DOHH2 (cell line): ENCODE measurements around the gene NOB1.

Experiments
- H3F3A ChIP-seq: fragments of 200-600 bp; sonication (generic), shearing (Covaris generic); 2 replicates; pipeline ENCODE4 v1.6.0; 2016; ENCODE audit warnings: antibody characterized with exemption, mild to moderate bottlenecking; ENCODE audit not compliant: control insufficient read depth, insufficient read depth
- H3K27ac ChIP-seq: fragments of 200-600 bp; sonication (generic); 2 replicates; pipeline ENCODE4 v1.5.1; 2014; ENCODE audit warnings: low read depth, mild to moderate bottlenecking, low read length, moderate library complexity
- H3K27me3 ChIP-seq: fragments of 200-600 bp; sonication (generic); 2 replicates; pipeline ENCODE4 v1.6.1; 2014; ENCODE audit warnings: mild to moderate bottlenecking, low read length, mixed read lengths; ENCODE audit not compliant: control insufficient read depth
- H3K36me3 ChIP-seq: fragments of 200-600 bp; sonication (generic); 2 replicates; pipeline ENCODE4 v1.6.1; 2014; ENCODE audit warnings: mild to moderate bottlenecking, low read length, moderate library complexity, mixed read lengths; ENCODE audit not compliant: control insufficient read depth
- H3K4me1 ChIP-seq: fragments of 200-600 bp; sonication (generic); 2 replicates; pipeline ENCODE4 v1.6.1; 2014; ENCODE audit warnings: mild to moderate bottlenecking, low read length, mixed read lengths; ENCODE audit not compliant: control insufficient read depth
- H3K4me2 ChIP-seq: fragments of 200-600 bp; sonication (generic); 2 replicates; pipeline ENCODE4 v1.6.0; 2014; ENCODE audit warnings: mild to moderate bottlenecking, low read length, moderate library complexity
- H3K4me3 ChIP-seq: fragments of 200-600 bp; sonication (generic); 2 replicates; pipeline ENCODE4 v1.5.1; 2014; ENCODE audit warnings: mild to moderate bottlenecking, low read length, mixed read lengths
- H3K79me2 ChIP-seq: fragments of 200-600 bp; sonication (generic); 2 replicates; pipeline ENCODE4 v1.6.1; 2014; ENCODE audit warnings: mild to moderate bottlenecking, low read length, mixed read lengths; ENCODE audit not compliant: control insufficient read depth
- H3K9me2 ChIP-seq: fragments of 200-600 bp; sonication (generic); replicated peaks from 2 replicates; pipeline ENCODE4 v1.6.1; 2014; ENCODE audit warnings: mild to moderate bottlenecking, low read length, mixed read lengths; ENCODE audit not compliant: control insufficient read depth
- H3K9me3 ChIP-seq: fragments of 200-600 bp; sonication (generic); 2 replicates; pipeline ENCODE4 v1.6.1; 2014; ENCODE audit warnings: antibody characterized with exemption, low read length, mixed read lengths; ENCODE audit not compliant: control insufficient read depth, insufficient read depth
- H4K20me1 ChIP-seq: fragments of 200-600 bp; sonication (generic); 2 replicates; pipeline ENCODE4 v1.6.0; 2014; ENCODE audit warnings: low read depth, mild to moderate bottlenecking, antibody characterized with exemption, low read length, moderate library complexity; ENCODE audit not compliant: control insufficient read depth, insufficient read depth
- EZH2phosphoT487 ChIP-seq: fragments of 200-600 bp; sonication (generic); IDR thresholded peaks from 2 replicates; pipeline ENCODE4 v1.6.1; 2017; ENCODE audit warnings: borderline replicate concordance, mild to moderate bottlenecking, antibody characterized with exemption, low read length, moderate library complexity, mixed read lengths
- TF ChIP-seq, protein P1 (sequence below): fragments of 200-600 bp; sonication (generic); IDR thresholded peaks from one replicate; pipeline ENCODE4 v1.5.1; 2014; ENCODE audit warnings: antibody characterized with exemption, mild to moderate bottlenecking, low read depth, low read length; ENCODE audit not compliant: poor library complexity, severe bottlenecking

The NOB1 gene

DNA sequence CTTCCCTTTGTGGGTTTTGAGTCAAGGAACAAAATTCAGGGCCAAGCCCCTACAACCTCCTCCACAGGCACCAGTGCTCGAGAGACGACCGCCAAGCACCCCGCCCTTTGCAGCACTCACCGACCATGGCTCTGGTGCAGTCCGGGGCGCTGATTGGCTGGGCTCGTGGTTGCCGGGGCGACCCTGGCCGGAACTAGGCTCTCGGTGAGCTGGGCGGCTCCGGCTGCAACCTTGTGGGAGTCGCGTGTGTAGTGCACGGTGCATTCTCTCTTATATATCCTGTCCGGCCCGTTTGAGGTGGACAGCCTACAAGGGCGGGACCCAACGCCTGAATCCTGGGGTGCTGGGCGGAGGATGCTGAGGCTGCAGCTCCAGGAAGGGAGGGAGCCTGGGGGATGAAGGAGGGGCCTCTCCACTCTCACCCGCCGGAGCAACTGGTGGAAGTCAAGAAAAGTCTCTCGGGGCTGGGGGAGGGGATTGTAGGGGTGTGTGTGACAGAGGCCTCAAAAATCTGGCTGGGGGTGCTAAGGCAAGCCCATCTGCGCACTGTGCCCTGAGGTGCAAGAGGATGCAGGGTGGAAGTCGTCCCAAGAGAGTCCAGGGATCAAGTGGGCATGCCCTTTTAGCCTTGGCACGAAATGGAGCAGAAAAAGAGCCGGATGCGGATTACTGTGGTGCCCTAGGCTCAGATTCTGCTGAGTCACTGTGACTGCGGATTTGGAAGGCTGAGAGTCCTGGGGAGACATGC, 28.2 kb downstream of the NOB1 start, which contains the start of gene NQO1:
NQO1 (minus strand) TSS at position 248 of the 748 bp plus-strand sequence; CDS start at position 127, 121 bp downstream.
- no peaks in the 10 kb centered on the region for H4K20me1 ChIP-seq
- peak within 1 kb of the TSS; percentile 39 for H3K27ac ChIP-seq
- no peaks in the 10 kb centered on the region for H3K9me2 ChIP-seq
- no peaks in the 10 kb centered on the region for H3K9me3 ChIP-seq
- peaks cover 3% of the 10 kb centered on the region; the same call in 1 of the 2 replicates for H3K79me2 ChIP-seq
- peak within 1 kb of the TSS; percentile 71 for H3K4me2 ChIP-seq
- TF ChIP-seq, protein P1, sequence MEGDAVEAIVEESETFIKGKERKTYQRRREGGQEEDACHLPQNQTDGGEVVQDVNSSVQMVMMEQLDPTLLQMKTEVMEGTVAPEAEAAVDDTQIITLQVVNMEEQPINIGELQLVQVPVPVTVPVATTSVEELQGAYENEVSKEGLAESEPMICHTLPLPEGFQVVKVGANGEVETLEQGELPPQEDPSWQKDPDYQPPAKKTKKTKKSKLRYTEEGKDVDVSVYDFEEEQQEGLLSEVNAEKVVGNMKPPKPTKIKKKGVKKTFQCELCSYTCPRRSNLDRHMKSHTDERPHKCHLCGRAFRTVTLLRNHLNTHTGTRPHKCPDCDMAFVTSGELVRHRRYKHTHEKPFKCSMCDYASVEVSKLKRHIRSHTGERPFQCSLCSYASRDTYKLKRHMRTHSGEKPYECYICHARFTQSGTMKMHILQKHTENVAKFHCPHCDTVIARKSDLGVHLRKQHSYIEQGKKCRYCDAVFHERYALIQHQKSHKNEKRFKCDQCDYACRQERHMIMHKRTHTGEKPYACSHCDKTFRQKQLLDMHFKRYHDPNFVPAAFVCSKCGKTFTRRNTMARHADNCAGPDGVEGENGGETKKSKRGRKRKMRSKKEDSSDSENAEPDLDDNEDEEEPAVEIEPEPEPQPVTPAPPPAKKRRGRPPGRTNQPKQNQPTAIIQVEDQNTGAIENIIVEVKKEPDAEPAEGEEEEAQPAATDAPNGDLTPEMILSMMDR, result no peak
- no peak for TF ChIP-seq EZH2phosphoT487
- H3K4me1 ChIP-seq, result peaks cover 21% of the 10 kb centered on the region
- H3K4me3 ChIP-seq, result peak within 1 kb of the TSS; percentile 77
- no peaks in the 10 kb centered on the region for H3K27me3 ChIP-seq
- H3K36me3 ChIP-seq, result no peaks in the 10 kb centered on the region
- H3F3A ChIP-seq, result no peaks in the 10 kb centered on the region

DNA sequence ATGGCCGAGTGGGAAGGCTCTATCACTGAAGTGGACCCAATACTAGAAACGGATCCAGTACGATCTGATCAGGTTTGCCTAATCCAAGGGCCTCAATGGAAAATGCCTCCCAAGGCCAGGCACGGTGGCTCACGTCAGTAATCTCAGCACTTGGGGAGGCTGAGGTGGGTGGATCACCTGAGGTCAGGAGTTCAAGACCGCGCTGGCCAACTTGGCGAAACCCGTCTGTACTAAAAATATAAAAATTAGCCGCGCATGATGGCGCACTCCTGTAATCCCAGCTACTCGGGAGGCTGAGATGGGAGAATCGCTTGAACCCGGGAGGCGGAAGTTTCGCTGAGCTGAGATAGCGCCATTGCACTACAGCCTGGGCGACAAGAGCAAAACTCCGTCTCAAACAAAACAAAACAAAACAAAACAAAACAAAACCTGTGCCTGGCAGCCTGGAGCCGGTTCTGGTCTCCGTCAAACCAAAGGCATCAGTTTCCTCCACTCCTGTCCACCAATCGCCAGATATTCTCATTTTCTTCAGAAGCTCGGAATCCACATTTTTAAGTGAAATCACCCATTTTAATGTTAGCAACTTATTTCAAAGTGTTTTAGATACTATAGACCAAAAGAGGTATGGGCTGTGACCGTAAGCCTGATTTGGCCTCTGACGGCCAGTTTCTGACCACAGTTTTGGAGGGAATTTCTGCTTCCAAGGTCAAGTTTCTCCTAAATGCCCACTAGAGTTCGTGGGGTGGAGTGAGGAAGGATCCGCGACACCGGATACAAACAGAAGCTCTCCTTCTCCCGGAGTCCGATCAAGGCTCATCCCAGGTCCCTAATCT, 29.0 kb downstream of the NOB1 start:
- H3K27me3 ChIP-seq, result no peaks in the 10 kb centered on the region
- no peaks in the 10 kb centered on the region for H3F3A ChIP-seq
- H3K9me2 ChIP-seq, result no peaks in the 10 kb centered on the region
- H3K4me1 ChIP-seq, result peaks cover 21% of the 10 kb centered on the region
- H4K20me1 ChIP-seq, result no peaks in the 10 kb centered on the region
- peaks cover 3% of the 10 kb centered on the region; the same call in 1 of the 2 replicates for H3K79me2 ChIP-seq
- H3K27ac ChIP-seq, result no peak overlapping the region
- H3K4me3 ChIP-seq, result peak overlapping the region; percentile 77
- peak overlapping the region; percentile 71 for H3K4me2 ChIP-seq
- no peak for TF ChIP-seq EZH2phosphoT487
- TF ChIP-seq, protein P1, result peak; percentile 25
- H3K9me3 ChIP-seq, result no peaks in the 10 kb centered on the region
- H3K36me3 ChIP-seq, result no peaks in the 10 kb centered on the region

DNA sequence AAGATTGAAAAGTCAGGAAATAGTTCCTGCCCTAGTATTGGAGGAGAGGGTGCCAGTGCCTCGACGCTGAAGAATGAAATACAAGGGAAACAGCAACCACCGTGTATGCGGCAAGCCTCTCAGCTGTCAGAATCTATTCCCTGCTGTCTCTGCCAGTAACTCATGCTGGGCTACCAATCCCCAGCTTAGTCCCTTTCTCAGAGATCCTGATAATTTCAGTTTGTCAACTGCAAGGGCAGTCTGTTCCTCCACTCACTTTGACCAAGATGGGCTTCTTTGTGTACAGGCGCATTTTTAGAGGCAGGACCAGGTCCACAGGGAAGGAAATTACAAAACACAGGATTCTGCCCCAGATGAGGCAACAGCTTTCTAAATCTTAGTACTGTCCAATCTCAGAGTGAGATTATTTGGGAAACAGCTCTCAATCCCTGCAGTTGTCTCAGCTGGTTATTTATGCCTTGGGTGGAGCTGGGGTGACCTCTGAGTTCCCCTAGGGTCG, 29.7 kb downstream of the NOB1 start:
- TF ChIP-seq, protein P1, result no peak
- TF ChIP-seq EZH2phosphoT487, result no peak
- Histone ChIP-seq H3F3A (no peaks in the 10 kb centered on the region), H3K9me2 (no peaks in the 10 kb centered on the region), H3K4me2 (no peak overlapping the region), H3K79me2 (peaks cover 3% of the 10 kb centered on the region; the same call in 1 of the 2 replicates), H3K36me3 (no peaks in the 10 kb centered on the region), H4K20me1 (no peaks in the 10 kb centered on the region), H3K4me3 (no peak overlapping the region), H3K4me1 (peaks cover 21% of the 10 kb centered on the region), H3K27ac (no peak overlapping the region), H3K9me3 (no peaks in the 10 kb centered on the region), H3K27me3 (no peaks in the 10 kb centered on the region)
